Measurements from ENCODE around the gene SSX2IP. TPM values are rescaled to one million over a fixed set of nuclear protein-coding genes. Genes with fewer than 3 reads are reported as not detected.
A peak's percentile ranks its signal among the peaks of the same experiment; 100 is the strongest.
"Not testable (repeated sequence)": the region's sequence is repeated elsewhere in the genome, so short reads cannot be mapped to it uniquely, and the experiment has no call there.

SSX2IP gene
- total RNA-seq, 1 donor from 2014 or later: 8.3 TPM

DNA sequence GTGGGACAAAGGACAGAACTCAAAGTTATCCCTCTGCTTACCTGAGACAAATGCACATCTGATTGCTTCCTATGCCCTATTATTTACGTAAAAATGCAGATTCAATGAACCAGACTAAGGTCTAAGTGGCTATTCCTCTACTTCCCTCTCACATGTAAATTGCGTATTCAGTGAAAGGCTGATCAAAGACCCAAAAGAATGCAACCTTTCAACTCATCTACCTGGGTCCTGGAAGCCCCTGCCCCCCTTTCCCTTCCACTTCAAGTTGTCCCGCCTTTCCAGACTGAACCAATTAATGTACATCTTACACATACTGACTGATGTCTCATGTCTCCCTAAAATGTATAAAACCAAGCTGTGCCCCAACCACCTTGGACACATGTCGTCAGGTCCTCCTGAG, 14.6 kb downstream of the SSX2IP start:
- no peak for DNase-seq (ENCODE audit: low read depth, low spot score)

DNA sequence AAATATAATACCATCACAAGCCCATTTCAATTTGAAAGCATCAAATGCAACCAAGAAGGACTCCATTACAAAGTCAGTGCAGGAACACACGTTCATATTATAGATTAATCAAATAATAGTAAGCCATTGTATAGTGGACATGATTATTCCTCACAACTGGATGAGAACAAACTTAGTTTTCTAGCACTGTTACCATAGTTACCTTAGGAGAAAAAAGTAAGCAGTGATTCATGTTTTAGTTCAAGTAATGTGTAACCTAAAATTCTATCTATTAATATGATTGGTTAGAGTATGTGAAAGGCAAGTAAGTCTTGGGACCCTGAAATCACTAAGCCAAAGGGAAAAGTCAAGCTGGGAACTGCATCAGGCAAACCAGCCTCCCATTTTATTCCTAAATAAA, 15.2 kb downstream of the SSX2IP start:
- DNase-seq (ENCODE audit: low read depth, low spot score): no peak

DNA sequence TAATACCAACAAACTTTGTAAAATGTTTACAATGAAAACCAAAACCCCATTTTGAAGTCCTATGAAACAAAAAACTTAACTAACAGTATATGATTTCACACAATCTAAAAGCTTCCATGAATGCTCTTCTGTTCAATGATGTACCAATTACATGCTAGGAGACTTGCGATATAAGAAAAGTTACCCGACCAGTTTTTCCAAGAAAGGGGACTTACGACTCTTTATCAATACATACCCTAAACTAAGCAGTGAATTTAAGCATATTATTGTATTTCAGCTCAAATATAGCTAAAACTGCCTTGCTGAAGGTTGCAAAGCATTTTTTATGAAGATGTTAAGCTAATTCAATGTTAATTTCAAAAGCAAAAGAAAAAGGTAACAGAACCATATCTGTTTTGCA, 15.6 kb downstream of the SSX2IP start:
- DNase-seq (ENCODE audit: low read depth, low spot score): no peak

DNA sequence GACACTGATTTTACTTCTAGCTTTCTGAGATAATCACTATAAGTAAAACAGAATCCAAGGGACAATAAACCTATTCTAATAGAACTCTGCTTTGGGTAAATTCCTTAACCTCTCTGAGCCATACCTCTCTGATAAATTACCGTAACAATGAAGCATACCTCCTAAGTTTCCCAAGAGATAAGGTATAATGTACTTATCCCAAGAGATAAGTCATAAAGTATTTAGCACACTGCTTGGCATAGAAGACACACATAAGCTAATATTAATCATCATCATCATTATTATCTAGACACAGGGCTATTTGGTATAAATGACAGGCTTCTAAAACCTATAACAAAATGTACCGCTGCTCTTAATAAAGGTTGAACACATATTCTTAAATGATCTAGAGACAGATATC, 16.2 kb downstream of the SSX2IP start:
- DNase-seq (ENCODE audit: low read depth, low spot score): no peak

DNA sequence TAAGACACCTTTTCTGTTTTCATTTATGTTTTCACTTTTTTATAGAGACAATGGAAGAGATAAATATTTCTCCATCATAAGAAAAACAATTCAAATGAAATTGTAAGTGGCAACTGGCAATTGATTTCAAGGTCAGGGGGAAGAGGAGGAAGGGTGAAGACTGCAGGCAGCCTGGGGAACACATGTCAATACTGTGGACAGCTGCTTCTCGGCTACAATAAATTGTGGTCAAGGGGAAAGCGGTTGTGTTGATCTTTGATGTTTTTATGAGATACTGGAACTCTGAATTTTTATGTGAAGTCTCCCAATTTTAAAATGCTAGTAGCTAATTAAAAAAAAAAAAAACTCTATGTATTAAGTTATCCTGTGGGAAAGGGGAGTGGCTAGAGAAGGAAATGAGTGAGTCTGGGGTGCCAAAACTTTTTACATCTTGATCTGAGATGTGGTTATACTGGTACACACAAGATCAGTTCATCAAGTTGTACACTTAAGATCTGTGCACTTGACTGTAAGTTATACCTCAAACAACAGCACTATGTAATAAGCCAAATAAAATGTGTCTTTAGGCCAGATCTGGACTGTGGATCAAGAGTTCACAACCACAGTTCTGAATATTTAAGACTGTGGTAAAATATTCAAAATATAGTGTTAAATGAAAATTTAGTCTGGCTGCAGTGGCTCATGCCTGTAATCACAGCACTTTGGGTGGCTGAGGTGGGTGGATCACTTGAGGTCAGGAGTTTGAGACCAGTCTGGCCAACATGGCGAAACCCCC, 18.0 kb downstream of the SSX2IP start:
- no peak for DNase-seq (ENCODE audit: low read depth, low spot score)

DNA sequence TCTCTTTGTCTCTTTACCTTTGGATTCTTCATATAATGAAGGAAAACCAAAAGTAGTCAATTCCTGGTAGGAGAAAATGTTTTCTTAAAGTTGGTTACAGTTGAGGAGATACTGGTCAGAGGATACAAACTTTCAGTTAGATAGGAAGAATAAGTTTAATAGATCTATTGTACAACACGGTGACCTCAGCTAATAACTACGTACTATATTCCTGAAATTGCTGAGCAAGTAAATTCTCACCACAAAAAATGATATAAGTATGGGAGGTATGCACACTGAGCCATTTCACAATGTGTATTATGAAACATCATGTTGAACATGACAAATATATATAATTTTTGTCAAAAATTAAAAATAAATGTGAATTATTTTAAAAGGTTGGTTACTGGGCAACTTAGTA, 20.4 kb downstream of the SSX2IP start:
- no peak for DNase-seq (ENCODE audit: low read depth, low spot score)

DNA sequence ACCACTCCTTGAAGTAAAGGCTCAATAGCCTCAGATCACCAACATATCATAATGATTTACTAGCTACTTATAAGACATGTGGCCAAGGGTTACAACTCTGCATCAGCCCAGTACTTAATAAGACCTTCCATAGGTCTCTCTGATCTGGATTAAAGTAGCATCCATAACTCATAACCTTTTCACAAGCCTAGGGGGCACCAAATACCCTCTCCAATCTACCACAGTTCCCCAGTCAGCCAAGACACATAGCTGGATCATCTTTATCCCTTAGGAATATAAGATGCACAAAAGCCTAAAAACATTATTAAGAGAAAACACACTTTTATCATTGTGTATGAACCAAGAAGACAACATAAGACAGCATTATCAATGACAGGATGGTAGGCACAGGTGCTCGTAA, 22.1 kb downstream of the SSX2IP start:
- DNase-seq (ENCODE audit: low read depth, low spot score): no peak

GRCh38 chr1:84665703-84666317, 24.5 kb downstream of the SSX2IP start:
- no peak for DNase-seq (ENCODE audit: low read depth, low spot score)

- DNase-seq (ENCODE audit: low read depth, low spot score): no peak
Measured at GRCh38 chr1:84653130-84653677, 37.1 kb downstream of the SSX2IP start.

GRCh38 chr1:84644472-84644871, 45.8 kb downstream of the SSX2IP start:
- DNase-seq (ENCODE audit: low read depth, low spot score): no peak

DNA sequence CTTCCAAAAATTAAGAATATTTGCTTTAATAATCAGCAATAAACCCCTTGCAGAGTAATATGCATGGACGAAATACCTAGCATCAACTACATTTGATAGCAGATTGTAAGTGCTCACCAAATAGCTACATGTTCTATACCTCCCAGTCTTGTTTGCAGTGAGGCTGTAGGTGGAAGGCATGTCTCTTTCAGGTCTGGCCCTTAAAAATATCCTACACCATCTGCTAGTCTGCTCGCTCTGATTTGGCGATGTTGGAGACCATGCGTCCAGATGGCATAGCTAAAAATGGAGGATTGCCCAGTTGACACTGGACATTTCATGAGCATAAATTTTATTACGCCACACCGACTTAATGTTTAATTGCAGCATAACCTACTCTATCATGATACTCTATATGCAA, 47.1 kb downstream of the SSX2IP start:
- DNase-seq (ENCODE audit: low read depth, low spot score): no peak

GRCh38 chr1:84642774-84643173, 47.5 kb downstream of the SSX2IP start:
- DNase-seq (ENCODE audit: low read depth, low spot score): no peak

- not testable (repeated sequence) for DNase-seq (ENCODE audit: low read depth, low spot score)
Measured at GRCh38 chr1:84639731-84640130, 50.5 kb downstream of the SSX2IP start.

DNA sequence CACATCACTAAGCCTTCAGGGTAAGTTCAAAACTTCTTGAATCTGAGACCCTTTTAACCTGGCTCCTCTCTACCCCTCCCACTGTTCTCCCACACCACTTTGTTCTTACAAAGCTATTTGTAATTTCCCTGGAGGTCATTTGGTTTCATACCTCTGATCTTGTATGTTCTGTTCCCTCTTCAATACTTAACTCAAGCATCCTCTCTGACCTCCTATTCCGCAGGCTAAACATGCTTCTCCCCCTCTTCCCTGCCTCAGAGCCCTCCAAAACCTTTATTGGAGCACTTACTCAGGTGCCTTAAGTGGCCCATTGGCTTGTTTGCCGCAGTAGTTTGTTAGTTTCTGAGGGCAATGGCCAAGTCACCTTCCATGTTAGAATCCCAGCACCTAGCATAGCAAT, 54.8 kb downstream of the SSX2IP start:
- DNase-seq (ENCODE audit: low read depth, low spot score): no peak

- no peak for DNase-seq (ENCODE audit: low read depth, low spot score)
Measured at GRCh38 chr1:84634536-84635205, 55.6 kb downstream of the SSX2IP start.

GRCh38 chr1:84632673-84633434, 57.4 kb downstream of the SSX2IP start:
- peak; percentile 35 for DNase-seq (ENCODE audit: low read depth, low spot score)

DNA sequence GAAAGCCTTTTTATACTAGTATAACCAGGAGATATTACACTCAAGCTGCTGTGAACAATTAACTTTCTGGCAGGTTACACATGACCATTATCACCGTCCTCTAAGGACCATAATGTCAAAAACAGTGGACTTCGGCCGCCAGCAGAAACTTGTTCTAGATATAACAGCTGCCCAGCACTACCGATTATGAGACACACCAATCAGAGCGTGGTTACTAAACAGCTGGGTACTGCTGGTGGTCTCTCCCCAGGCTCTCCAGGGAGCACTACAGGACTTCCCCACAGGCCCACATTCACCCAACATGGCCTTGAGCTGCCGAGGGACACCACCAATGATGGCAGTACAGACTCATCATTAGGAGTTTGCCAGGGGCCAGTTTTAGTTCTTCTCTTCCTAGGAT, 58.1 kb downstream of the SSX2IP start:
- no peak for DNase-seq (ENCODE audit: low read depth, low spot score)

- DNase-seq (ENCODE audit: low read depth, low spot score): no peak
Measured at GRCh38 chr1:84624876-84625275, 65.4 kb downstream of the SSX2IP start.

GRCh38 chr1:84621553-84621952, 68.7 kb downstream of the SSX2IP start:
- no peak for DNase-seq (ENCODE audit: low read depth, low spot score)

- peak; percentile 13 for DNase-seq (ENCODE audit: low read depth, low spot score)
Measured at GRCh38 chr1:84620720-84621313, 69.4 kb downstream of the SSX2IP start.
